GM12801 (cell line): ENCODE measurements around the gene CWC25.

Experiments
- TF ChIP-seq, protein P1 (sequence below): IDR thresholded peaks from one replicate; pipeline ENCODE4 v1.5.1; 2011; ENCODE audit warnings: control low read depth; ENCODE audit not compliant: insufficient read length; ENCODE audit errors: extremely low read depth

The CWC25 gene

DNA sequence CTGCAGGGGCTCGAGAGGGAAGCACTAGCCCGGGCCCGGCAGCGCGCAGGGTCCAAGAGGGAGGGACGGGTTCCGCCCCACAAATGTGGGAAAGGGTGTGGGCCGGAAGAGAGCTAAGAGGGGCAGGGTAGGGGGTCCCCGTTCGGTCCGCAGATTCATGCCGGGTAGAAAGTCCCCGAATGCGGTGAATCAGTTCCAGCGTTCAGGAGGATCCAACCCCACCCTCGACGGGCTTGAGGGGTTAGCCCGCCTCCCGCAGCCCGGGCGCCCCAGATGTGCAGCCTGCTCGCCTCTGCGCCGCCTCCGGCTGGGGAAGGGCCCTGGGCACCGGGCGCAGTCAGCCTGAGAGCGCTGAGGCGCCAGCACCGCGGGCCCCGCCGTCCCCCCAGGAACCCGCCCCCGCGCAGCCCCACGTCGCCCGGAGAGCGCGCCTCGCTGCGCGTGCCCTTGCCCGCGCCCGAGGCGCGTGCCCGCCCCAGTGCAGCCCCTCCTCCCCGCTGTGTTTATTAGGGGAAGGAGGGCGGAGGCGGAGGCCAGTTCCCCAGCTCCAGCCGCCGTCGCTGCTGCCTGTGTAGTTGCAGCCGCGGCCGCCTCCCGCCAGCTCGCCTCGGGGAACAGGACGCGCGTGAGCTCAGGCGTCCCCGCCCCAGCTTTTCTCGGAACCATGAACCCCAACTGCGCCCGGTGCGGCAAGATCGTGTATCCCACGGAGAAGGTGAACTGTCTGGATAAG lies 44.6 kb upstream of the CWC25 start, which contains the start of gene LASP1:
TSS of gene LASP1 (plus strand) at position 533 of the 733 bp plus-strand sequence. CDS start at position 665, 132 bp downstream.
- TF ChIP-seq, protein P1, sequence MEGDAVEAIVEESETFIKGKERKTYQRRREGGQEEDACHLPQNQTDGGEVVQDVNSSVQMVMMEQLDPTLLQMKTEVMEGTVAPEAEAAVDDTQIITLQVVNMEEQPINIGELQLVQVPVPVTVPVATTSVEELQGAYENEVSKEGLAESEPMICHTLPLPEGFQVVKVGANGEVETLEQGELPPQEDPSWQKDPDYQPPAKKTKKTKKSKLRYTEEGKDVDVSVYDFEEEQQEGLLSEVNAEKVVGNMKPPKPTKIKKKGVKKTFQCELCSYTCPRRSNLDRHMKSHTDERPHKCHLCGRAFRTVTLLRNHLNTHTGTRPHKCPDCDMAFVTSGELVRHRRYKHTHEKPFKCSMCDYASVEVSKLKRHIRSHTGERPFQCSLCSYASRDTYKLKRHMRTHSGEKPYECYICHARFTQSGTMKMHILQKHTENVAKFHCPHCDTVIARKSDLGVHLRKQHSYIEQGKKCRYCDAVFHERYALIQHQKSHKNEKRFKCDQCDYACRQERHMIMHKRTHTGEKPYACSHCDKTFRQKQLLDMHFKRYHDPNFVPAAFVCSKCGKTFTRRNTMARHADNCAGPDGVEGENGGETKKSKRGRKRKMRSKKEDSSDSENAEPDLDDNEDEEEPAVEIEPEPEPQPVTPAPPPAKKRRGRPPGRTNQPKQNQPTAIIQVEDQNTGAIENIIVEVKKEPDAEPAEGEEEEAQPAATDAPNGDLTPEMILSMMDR: no peak

DNA sequence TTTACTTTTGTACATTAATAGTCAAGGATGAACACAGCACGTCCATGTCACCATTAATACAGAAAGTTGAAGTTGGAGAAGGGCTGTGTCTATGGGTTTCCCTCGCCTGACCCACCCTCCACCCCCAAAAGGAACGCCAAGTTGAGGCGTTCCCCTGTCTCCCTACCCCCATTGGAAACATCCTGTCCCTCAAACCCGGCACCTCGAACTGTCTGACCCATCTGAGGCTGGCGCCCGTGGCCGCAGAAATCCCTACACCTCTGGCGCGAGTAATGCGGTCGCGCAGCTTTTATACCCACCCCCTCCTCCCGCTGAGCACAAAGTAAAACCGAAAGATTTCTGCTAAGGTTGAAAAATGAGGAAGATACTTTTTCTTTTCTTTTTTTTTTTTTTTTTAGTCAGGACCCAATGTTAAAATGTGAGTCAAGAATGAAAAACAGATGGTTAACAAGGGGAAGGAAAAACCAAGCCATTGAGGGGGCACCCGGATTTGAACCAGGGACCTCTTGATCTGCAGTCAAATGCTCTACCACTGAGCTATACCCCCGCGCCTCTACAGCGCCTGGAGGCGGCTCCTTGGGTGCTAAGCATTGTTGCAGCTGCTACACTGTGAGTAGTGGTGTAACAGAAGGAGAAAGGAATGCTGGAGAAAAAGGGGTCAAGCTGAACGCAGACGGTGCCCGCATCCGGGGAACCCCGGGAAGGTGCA lies 43.9 kb upstream of the CWC25 start:
- TF ChIP-seq, protein P1: no peak

DNA sequence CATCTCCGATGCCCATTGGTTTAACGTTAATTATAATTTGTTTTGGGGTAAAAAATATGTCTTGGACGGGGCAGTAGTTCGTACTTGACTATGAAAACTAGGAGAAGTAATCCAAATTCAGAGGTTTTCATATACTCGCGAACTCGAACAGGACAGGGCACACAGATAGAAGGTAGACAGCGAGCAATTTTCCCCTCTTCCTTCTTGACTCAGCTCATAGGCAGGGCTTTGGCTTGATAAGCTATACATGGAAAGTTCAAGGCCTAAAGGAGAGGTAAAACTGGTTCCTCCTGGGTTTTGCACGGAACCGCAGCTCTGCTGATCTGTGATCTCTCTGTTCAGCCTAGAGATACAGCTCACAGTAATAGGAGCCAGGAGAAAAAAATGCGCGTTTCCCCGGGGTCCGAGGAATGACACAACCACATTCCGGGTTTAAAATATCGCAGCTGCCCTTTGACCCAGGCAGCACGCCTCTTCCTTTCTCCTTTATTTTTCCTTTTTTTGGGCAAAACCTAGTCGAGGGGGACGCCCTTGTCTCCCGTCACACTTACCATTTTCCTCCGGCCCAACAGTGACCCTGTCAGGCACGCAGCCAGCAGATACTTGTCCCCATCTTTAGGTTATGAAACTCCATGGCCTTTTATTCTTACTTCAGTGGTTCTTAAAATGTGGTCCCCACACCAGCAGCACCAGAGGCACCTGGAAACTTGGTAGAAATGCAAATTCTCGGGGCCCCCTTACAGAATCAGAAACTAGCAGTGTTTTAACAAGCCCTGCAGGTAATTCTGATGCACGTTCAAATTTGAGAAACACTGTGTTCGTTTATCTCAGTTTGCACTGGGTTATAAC lies 43.1 kb upstream of the CWC25 start:
- TF ChIP-seq, protein P1: no peak

DNA sequence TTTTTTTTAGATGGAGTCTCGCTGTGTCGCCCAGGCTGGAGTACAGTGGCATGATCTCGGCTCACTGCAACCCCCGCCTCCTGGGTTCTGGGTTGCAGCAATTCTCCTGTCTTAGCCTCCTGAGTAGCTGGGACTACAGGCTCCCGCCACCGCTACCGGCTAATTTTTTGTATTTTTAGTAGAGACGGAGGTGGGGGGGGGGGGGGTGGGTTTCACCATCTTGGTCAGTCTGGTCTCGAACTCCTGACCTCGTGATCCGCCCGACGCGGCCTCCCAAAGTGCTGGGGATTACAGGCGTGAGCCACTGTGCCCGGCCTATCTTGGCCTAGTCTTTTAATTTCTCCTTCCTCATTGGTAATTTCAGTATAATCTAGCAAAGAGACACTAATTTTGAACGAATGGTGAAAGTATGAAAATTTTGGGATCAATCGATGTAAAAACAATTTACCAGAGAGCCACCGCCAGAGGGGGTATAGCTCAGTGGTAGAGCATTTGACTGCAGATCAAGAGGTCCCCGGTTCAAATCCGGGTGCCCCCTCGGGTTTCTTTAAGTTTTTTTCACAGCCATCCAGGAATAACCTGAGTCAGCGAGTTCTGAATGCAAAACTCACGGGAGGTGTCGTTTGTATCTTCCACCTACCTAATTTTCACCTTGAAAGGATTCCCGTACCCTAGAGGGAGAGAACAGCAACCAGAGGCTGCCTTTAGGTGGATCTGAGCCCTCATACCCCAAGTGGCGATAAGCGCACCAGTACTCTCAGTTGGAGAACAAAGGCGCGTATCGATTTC lies 42.3 kb upstream of the CWC25 start:
- TF ChIP-seq, protein P1: no peak

DNA sequence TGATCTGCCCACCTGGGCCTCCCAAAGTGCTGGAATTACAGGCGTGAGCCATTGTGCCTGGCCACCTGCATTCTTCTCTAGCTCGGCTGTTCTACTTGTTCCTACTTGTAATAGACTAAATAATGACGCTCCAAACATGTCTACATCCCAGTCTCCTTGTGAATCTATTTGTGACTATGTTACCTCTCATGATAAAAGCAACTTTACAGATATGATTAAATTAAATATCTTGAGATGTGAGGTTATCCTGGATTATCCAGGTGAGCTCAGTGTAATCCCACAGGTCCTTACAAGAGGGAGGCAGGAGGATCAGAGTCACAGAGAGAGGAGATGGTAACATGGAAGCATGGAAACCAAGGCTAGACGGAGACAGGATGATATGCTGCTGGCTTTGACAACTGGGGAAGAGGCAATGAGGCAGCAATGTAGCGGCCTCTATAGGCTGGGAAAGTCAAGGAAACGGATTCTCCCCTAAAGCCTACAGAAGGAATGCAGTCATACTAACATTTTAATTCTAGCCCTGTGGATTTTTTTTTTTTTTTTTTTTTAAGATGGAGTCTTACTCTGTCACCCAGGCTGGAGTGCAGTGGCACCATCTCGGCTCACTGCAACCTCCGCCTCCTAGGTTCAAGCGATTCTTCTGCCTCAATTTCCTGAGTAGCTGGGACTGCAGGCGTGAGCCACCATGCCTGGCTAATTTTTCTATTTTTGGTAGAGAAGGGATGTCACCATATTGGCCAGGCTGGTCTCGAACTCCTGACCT lies 39.7 kb upstream of the CWC25 start:
- TF ChIP-seq, protein P1: no peak

DNA sequence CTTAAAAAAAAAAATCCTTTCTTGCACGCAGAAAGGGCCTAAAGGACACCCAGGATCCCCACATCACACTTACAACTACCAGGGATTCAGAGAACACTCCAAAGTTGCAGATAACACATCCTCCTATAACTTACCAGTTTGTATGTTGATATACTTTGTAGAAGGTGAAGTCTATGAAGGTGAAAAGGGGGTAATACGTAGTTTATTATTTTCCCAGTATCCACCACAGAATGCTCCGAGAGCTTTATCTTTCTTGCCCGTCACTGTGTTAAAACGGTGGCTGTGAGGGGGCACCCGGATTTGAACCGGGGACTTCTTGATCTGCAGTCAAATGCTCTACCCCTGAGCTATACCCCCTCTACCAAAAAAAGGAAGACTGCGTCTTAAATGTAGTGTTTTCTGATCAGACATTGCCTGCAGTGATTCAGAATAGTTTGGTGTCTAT lies 36.3 kb upstream of the CWC25 start:
- TF ChIP-seq, protein P1: no peak
